Subcutaneous abdominal adipose tissue (tissue), 5 donors: ENCODE results near the gene SLC6A19.

Experiments used
- H3K27ac ChIP-seq: one replicate; pipeline ENCODE4 v1.7.0; 2013; ENCODE audit warnings: low read depth, mild to moderate bottlenecking, inconsistent platforms, low read length, moderate library complexity
- H3K27me3 ChIP-seq, 5 donors: one replicate each; pipeline ENCODE4 v1.7.0; 2013; ENCODE audit warnings: low read length in 5 of 5, inconsistent platforms in 1 of 5; ENCODE audit not compliant: control insufficient read depth in 5 of 5, insufficient read depth in 4 of 5
- H3K36me3 ChIP-seq, 5 donors: one replicate each; pipeline ENCODE4 v1.7.0; 2013; ENCODE audit warnings: low read length in 5 of 5; ENCODE audit not compliant: control insufficient read depth in 5 of 5, insufficient read depth in 5 of 5
- H3K4me1 ChIP-seq, 5 donors: one replicate each; pipeline ENCODE4 v1.7.0; 2013; ENCODE audit warnings: low read length in 5 of 5, mild to moderate bottlenecking in 3 of 5, moderate library complexity in 1 of 5; ENCODE audit not compliant: control insufficient read depth in 5 of 5, insufficient read depth in 5 of 5
- H3K4me3 ChIP-seq, 5 donors: one replicate each; pipeline ENCODE4 v1.7.0; 2013; ENCODE audit warnings: low read length in 5 of 5, low read depth in 1 of 5
- H3K9ac ChIP-seq, 5 donors: one replicate each; pipeline ENCODE4 v1.7.0; 2013; ENCODE audit warnings: low read length in 5 of 5, mild to moderate bottlenecking in 4 of 5, moderate library complexity in 3 of 5
- H3K9me3 ChIP-seq, 5 donors: one replicate each; pipeline ENCODE4 v1.7.0; 2013; ENCODE audit warnings: low read length in 5 of 5; ENCODE audit not compliant: control insufficient read depth in 5 of 5
- donor health status: healthy.
- donor health status: healthy.
- donor health status: healthy.
- donor health status: healthy.
- donor health status: healthy.

SLC6A19 gene

DNA sequence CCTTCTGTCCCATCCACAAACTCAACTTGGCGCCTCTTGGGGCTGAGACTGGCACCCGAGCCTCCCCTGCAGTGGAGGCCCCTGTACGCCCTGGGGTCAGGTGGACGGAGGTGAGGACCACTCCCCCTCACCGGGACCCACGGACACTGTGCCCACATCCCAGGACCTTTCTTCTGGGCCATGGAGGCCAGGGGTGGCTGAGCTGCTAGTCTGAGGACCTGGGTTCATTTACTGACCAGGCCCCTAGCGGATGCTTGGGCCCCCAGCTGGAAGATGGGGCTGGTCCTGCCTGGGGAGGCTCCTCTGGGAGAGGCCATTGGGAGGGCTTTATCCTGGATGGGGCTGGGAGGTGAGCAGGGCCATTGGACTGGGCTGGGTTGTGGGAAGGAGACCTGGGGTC, 16.9 kb upstream of the SLC6A19 start:
- Histone ChIP-seq H3K27ac (no peak overlapping the region), H3K9me3 (no peaks in the 10 kb centered on the region), H3K9ac (no peak overlapping the region), H3K36me3 (no peaks in the 10 kb centered on the region), H3K4me3 (no peak overlapping the region), H3K27me3 (peaks cover 12 to 28% (median 24%) of the 10 kb centered on the region in 5 donors), H3K4me1 (no peaks in the 10 kb centered on the region)

DNA sequence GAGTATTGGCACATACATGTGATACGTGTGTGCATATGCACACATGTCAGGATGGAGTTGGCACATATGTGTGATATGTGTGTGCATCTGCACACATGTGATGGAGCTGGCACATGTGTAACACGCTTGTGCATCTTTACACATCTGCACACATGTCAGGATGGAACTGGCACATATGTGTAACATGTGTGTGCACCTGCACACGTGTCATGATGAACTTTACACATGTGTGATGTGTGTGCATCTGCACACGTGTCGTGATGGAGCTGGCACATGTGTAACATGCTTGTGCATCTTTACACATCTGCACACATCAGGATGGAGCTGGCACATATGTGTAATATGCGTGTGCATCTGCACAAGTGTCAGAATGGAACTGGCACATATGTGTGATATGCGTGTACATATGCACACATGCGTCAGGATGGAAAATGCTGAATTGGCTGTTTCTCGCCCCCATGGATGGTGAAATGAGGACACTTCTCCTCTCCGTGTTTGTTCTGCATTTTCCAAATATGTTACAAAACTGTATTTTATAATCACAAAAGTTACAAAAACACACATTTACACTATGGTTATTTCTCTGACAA, 16.3 kb upstream of the SLC6A19 start:
- H3K27ac ChIP-seq = no peak overlapping the region
- no peak overlapping the region for H3K4me3 ChIP-seq
- no peak overlapping the region for H3K9ac ChIP-seq
- peaks cover 14 to 33% (median 24%) of the 10 kb centered on the region in 5 donors for H3K27me3 ChIP-seq
- no peaks in the 10 kb centered on the region for H3K9me3 ChIP-seq
- H3K36me3 ChIP-seq = no peaks in the 10 kb centered on the region
- H3K4me1 ChIP-seq = no peaks in the 10 kb centered on the region

DNA sequence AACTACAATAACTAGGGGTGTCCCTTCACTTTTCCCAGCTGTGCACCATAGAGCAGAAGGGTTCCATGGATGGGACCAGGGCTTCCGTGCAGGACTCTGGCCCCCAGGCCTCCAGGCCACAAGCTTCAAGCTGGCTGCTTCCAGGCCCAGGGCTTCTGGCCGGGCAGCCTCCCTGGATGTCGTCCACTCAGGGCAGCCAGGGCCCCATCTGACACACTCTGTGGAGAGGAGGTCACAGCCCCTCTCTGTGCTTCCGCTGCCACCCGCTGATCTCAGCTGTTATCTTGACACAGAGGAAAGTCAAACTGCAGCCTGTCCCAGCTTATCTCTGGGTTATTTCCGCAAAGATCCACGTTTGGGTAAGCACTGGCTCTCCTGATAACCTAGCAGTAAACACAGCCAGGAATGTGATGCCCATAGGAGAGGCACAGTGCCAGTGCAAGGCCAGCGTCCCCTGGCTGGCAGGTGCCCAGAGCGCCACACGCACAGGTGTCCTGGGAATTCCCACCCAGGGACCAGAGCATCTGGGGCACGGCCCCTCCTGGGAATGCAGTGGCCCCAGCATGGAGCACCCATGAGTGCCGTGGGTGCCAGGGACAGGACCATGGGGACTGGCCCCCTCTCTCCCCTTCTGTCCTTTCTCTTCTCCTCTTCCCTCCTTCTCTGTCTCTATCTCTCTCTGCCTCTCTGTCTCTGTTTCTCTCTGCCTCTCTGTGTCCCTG, 15.6 kb upstream of the SLC6A19 start:
- Histone ChIP-seq H3K4me1 (no peaks in the 10 kb centered on the region), H3K9ac (no peak overlapping the region), H3K9me3 (no peaks in the 10 kb centered on the region), H3K27me3 (peaks cover 16 to 37% (median 27%) of the 10 kb centered on the region in 5 donors), H3K4me3 (no peak overlapping the region), H3K36me3 (no peaks in the 10 kb centered on the region), H3K27ac (no peak overlapping the region)

DNA sequence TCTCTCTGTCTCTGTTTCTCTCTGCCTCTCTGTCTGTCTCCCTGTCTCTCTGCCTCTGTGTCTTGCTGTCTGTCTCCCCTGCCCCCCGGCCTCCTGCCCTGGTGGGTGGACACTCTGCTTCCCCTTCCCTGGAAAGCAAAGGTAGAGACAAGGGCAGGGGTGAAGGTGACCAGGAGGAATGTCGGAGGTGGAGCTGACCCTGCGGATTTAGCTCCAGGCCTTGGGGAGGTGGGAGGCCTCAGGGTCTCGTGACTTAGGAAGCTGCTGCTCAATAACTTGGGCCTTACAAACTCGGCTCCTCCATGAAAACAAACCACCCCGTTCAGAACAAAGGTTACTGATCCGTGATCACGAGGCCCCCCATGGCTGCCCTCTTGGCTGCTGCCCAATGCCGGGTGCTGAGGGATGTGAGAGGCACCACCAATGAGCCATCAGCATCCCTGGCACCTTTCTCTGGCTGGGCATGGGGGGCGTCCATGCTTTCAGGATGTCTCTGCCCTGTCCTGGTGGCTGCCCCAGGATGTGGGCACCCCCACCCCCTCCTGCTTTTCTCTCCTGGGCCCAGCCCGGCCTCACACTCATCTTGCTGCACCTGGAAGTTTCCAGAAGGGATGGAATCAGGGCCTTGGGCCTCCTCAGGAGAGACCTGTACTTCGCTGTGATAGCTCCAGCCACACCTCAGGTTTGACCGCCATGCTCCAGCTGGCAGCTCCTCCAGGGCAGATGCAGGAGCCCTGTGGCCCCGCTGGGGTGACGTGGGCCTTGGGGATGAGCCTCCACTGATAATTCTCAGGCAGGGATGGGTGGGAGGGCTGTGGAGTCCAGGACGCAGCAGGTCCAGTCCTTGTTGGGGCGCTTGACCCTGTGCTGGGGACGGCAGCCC, 14.8 kb upstream of the SLC6A19 start:
- Histone ChIP-seq H3K27me3 (peaks cover 8 to 37% (median 24%) of the 10 kb centered on the region in 5 donors), H3K27ac (no peak overlapping the region), H3K36me3 (no peaks in the 10 kb centered on the region), H3K4me1 (no peaks in the 10 kb centered on the region), H3K9ac (no peak overlapping the region), H3K4me3 (no peak overlapping the region), H3K9me3 (no peaks in the 10 kb centered on the region)

DNA sequence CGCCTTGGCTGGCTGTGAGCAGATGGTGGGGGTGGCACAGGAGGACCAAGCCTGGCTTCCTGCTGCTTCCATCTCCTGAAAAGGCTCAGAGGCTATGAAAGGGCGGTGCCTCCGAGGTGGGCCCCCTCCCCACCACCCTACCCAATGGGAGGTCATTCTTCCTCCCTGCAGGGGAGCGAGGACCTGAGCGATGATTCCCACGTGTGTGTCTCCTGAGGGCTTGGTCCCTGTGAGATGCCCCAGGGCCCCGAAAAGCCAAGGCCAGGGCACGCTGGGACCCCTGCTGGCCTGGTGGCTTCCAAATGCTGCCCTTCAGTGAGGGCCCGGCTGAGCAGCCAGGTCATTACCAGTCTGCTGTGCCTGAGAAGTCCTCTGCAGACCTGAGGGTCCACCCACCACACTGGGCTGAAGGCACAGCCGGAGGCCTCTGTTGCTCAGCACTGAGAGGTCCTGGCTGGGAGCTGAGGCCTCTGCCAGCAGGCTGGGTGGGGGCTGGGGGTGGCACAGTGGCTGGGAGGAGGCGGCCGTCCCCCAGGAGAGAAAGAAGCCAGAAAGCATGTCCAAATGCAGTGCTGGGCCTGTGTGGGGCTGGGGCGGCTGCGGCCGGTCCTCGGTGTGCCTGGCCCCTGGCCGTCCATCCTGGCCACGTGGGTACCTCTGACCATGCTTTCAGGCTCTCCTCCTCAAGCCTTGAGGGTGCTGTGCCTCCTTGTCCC, 14.0 kb upstream of the SLC6A19 start:
- no peak overlapping the region for H3K27ac ChIP-seq

DNA sequence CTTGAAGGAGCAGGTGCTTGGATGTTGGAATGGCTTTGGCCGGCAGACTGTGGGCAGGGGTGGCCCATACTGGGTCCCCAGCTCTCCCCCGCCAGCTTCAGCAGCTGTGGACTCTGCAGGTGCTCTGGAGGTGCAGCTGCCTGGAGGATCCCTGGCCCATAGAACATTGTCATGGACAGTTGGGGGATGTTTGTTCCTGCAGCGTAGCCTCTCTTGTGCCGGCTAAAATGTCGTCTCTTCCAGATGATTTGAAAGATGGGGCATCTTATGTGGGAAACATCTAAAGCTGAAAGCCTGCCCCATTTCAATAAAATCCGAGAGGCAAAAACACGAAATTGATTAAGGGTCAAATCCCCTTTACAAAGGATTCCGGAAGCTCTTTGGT, 13.5 kb upstream of the SLC6A19 start:
- no peak overlapping the region for H3K4me3 ChIP-seq
- peaks cover 7 to 37% (median 25%) of the 10 kb centered on the region in 5 donors for H3K27me3 ChIP-seq
- H3K27ac ChIP-seq = no peak overlapping the region
- H3K36me3 ChIP-seq = no peaks in the 10 kb centered on the region
- H3K9ac ChIP-seq = no peak overlapping the region
- no peaks in the 10 kb centered on the region for H3K4me1 ChIP-seq
- no peaks in the 10 kb centered on the region for H3K9me3 ChIP-seq

More for the DNA sequence above, 14.0 kb upstream of the SLC6A19 start:
- Histone ChIP-seq H3K9ac (no peak overlapping the region), H3K27me3 (peaks cover 7 to 37% (median 27%) of the 10 kb centered on the region in 5 donors), H3K9me3 (no peaks in the 10 kb centered on the region), H3K36me3 (no peaks in the 10 kb centered on the region), H3K4me3 (no peak overlapping the region), H3K4me1 (no peaks in the 10 kb centered on the region)

DNA sequence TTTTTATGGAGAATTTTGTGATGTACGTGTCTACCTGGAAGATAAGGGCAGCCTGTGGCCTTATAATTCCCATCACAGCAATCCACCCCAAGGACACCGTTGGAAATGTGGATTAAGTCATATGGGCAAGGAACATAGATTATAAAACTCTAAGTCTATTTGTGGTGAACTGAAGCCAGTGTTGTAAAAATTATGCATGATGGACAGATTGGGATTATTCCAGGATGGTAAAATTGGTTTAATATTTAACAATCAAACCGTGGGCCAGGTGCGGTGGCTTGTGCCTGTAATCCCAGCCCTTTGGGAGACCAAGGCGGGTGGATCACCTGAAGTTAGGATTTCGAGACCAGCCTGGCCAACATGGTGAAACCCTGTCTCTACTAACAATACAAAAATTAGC, 12.9 kb upstream of the SLC6A19 start:
- Histone ChIP-seq H3K4me1 (no peaks in the 10 kb centered on the region), H3K9me3 (no peaks in the 10 kb centered on the region), H3K27ac (no peak overlapping the region), H3K36me3 (no peaks in the 10 kb centered on the region), H3K4me3 (no peak overlapping the region), H3K27me3 (peaks cover 7 to 40% (median 25%) of the 10 kb centered on the region in 5 donors), H3K9ac (no peak overlapping the region)

DNA sequence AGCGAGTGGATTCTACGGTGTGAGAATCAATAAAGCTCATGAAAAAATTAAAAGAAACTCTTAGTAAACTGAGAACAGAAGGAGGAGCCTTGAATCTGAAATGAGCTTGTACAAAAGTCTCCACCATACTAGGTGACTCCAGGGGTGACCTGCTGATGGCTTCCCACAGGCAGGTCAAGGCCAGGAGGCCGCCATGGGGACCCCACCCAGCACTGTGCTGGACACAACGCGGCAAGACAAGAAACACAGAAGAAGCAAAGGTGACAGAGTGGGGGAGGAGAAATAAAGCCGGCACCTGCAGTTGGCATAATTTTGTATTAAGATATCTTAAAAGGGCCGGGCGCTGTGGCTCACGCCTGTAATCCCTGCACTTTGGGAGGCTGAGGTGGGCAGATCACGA, 12.1 kb upstream of the SLC6A19 start:
- Histone ChIP-seq H3K4me3 (no peak overlapping the region), H3K36me3 (no peaks in the 10 kb centered on the region), H3K4me1 (no peaks in the 10 kb centered on the region), H3K9me3 (no peaks in the 10 kb centered on the region), H3K27me3 (peaks cover 7 to 40% (median 25%) of the 10 kb centered on the region in 5 donors), H3K27ac (no peak overlapping the region), H3K9ac (no peak overlapping the region)

DNA sequence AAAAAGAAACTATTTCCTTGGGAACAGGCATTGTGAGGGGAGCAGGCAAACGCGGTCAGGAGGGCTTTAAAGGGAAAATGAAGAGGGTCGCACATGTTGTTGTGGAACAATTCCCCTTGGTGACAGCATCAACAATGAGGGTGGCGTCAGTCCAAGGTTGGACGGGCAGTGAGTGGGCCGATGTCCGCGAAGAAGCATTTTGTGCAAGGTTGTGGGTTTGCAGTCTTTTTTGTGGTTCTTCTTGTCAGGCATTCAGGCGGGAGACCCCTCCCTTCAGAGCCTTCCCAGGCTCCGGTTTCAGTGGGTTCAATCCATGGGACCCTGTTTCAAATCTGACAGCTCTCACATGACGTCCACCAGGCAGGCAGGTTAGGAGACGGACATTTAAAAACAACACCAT, 11.1 kb upstream of the SLC6A19 start:
- no peaks in the 10 kb centered on the region for H3K4me1 ChIP-seq
- H3K36me3 ChIP-seq = no peaks in the 10 kb centered on the region
- no peak overlapping the region for H3K9ac ChIP-seq
- H3K4me3 ChIP-seq = no peak overlapping the region
- H3K27ac ChIP-seq = no peak overlapping the region
- no peaks in the 10 kb centered on the region for H3K9me3 ChIP-seq
- H3K27me3 ChIP-seq = peaks cover 7 to 40% (median 25%) of the 10 kb centered on the region in 5 donors
